C4-2B (cell line): ENCODE measurements around the gene MSRB1.
A peak's percentile ranks its signal among the peaks of the same experiment; 100 is the strongest.
"Not testable (repeated sequence)": the region's sequence is repeated elsewhere in the genome, so short reads cannot be mapped to it uniquely, and the experiment has no call there.

Experiments
- H3K27ac ChIP-seq: fragments of 450-650 bp; 2 replicates; pipeline ENCODE4 v1.5.1; 2017
- ZFX ChIP-seq: fragments of 450-650 bp; IDR thresholded peaks from 2 replicates; pipeline ENCODE4 v1.6.1; 2017
- TF ChIP-seq, protein P1 (sequence below): fragments of 450-650 bp; conservative IDR thresholded peaks from 2 replicates; pipeline ENCODE4 v1.5.1; 2017; ENCODE audit warnings: mild to moderate bottlenecking

MSRB1 gene

DNA sequence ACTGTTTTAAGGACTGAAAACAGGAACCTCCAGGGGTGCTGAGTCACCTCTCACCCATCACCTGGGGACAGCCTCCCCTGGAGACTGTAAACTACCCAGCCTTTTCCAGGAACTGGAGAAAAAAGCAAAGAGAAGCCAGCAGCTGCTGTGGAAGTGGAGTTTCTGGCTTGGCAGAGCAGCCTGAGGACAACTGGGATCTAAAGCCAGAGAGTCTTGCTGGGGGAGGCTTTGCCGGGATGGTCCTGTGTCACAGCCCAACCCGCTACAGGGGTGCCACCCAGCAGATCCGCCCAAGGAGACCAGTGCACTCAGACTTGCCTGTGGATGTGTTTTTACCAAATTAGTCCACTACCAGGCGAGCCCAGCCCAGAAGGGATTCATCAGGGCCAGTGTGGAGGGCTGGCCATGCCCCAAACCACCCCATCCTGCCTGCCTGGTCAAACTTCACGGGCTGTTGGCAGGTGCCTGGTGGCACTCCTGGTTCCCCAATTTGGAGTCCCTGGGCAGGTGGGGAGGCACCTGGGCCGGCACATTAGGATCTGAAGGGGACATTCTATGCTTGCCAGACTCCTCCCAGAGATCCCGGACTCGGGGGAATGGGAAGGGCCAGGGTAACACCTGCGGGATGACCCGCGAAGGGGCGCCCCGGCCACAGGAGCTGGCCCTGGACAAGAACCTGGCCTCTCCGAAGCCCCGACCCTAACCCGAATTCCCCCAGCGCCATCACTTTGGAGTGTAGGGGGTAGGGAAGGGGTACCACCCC, 771 bp downstream of the MSRB1 start:
- H3K27ac ChIP-seq, result peak overlapping the region; percentile 85
- TF ChIP-seq, protein P1, sequence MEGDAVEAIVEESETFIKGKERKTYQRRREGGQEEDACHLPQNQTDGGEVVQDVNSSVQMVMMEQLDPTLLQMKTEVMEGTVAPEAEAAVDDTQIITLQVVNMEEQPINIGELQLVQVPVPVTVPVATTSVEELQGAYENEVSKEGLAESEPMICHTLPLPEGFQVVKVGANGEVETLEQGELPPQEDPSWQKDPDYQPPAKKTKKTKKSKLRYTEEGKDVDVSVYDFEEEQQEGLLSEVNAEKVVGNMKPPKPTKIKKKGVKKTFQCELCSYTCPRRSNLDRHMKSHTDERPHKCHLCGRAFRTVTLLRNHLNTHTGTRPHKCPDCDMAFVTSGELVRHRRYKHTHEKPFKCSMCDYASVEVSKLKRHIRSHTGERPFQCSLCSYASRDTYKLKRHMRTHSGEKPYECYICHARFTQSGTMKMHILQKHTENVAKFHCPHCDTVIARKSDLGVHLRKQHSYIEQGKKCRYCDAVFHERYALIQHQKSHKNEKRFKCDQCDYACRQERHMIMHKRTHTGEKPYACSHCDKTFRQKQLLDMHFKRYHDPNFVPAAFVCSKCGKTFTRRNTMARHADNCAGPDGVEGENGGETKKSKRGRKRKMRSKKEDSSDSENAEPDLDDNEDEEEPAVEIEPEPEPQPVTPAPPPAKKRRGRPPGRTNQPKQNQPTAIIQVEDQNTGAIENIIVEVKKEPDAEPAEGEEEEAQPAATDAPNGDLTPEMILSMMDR, result no peak
- no peak for TF ChIP-seq ZFX

DNA sequence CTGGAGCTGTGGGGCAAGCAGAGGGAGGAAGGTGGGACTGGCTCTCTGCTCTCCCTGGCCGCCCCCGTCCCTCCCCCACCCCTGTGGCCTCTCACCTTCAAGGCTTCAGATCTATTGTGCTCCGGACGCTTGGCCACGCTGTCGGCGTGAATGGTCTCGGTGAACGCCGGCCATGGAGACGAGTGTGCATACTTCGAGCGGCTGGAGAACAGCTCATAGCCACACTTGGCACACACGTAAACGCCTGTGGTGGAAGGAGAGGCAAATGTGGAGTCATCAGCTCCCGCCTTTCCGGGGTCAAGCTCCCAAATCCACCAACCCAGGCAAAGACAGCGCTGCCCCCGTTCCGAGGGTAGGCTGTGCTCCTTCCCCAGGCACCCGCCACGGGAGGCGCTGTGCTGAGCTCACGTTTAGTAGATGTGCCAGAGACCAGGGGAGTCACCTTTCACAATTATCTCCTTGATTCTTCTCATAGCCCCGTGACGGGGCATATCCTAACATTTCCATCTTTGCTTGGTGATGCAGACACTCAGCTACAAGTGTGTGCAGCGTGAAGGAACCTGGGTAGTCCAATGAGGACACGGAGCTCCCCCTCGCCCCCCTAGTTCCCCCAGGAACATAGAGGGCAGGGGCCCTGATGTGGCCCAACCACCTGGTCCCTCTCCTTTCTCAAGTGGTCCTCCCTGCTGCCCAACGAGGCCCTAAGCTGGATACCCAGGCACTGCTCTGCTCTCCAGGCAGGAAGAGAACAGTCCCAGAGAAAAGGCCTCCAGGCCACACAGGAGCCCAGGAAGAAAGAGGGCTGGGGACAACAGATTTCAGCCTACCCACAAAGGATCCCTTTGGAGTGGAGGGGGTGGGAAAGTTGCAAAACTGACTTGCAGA, 1.6 kb downstream of the MSRB1 start:
- TF ChIP-seq, protein P1, result no peak
- TF ChIP-seq ZFX, result no peak
- peak overlapping the region; percentile 85 for H3K27ac ChIP-seq

DNA sequence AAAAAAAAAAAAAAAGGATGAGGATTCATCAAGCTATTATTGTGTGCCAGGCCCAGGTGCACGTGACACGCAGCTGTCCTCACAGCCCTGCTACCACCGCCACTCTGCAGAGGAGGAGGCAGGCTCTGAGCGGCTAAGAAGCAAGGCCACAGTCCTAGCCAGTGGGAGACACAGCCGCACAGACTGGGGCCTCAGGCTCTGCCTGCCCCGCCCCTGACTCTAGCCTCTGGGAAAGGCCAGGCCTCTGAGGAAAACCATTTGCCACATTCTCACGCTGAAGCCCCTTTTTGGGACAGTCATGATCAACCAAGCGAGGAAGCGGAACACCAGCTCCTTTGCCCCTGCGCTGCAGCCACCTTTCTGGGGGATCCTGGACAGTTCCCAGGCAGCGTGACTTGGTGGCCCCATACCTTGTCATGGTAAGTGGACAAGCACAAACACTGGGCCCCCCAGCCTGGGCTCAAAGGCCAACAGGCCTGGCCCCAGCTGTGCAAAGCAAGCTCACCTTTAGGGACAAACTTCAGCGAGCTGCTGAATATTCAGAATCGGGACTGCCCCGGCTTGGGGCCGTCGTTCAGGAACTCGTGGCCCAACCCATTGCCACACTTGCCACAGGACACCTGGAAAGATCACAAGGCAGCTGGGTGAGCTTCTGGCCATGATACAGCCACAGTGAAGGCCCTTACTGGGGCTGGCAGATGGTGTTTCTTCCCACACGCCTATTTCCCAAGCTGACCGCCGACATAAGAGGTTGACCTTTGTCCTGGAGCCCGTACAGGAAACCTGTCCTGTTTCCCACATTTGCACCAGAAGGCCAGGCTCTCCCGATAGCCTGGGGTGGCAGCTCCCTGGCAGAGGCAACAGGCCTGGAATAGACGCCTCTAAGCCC, 2.5 kb downstream of the MSRB1 start:
- no peak for TF ChIP-seq ZFX
- TF ChIP-seq, protein P1, result no peak
- H3K27ac ChIP-seq, result no peak overlapping the region

DNA sequence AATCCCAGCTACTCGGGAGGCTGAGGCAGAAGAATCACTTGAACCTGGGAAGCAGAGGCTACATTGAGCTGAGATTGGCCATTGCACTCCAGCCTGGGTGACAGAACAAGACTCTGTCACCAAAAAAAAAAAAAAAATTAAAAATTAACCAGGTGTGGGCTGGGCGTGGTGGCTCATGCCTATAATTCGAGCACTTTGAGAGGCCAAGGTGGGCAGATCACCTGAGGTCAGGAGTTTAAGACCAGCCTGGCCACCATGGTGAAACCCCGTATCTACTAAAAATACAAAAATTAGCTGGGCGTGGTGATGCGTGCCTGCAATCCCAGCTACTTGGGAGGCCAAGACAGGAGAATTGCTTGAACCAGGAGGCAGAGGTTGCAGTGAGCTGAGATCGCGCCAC, 3.2 kb downstream of the MSRB1 start:
- not testable (repeated sequence) for H3K27ac ChIP-seq

DNA sequence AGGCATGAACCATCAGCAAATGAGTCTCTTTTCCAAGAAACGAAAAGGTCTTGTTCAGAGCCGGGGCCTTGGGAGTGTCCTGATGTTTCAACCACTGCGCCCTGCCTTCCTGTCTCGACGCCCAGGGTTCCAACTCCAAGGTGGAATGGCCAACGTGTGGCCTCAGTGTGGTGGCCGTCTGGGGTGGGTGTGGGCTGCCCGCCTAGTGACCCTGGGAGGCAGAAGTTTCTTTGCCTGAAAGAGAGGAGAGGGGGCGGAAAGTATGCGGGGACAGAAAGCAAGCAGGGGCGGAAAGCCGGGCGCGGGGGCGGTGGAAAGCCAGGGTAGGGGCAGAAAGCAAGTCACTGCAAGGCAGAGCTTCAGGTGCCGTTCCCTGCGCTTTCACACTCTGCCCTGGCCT, 4.1 kb downstream of the MSRB1 start:
- TF ChIP-seq, protein P1, result no peak
- TF ChIP-seq ZFX, result no peak
- H3K27ac ChIP-seq, result no peak overlapping the region

DNA sequence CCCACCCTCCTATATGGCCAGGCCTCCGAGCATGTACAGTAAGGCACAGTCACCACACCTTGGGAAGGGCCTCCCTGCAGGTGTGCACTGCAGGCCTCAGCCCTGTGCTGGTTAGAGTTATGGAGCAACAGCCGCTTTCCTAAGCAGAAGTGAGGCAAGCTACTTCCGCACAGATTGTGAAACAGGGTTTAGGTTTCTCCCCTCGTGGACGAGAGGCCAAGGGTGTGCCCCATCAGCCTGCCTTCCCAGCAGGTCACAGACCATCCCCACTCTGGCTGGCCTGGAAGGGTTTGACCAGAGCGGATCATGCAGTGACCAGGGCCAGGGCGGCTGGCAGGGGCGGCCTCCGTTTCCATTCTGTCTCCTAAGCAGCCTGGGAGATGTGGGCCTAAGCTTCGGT, 4.7 kb downstream of the MSRB1 start:
- TF ChIP-seq ZFX, result no peak
- TF ChIP-seq, protein P1, result no peak
- no peak overlapping the region for H3K27ac ChIP-seq

DNA sequence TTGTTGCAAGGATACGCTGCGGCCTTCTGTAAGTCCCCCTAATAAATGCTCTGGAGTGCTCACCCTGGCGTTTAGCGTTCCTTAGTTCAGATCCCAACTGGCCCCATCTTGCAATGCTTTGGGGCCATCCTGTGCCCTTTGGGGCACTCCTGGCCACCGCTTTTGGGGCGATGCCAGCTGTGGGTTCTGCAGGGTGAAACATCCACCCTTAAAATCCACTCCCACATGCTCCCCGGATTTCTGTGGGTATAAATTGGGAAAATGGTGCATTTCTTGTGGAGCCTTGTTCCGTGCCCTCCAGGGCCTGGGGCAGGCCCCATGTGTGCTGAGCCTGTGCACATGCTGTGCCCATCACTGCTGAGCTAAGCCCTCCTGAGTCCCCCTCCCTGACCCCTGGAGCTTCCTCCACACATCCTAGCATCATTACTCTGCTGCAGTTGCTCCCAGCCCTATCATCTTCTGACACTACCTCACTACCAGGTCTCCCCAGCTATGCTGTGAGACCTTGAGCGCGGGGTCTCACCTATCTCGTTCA, 6.0 kb downstream of the MSRB1 start:
- no peak for TF ChIP-seq ZFX
- TF ChIP-seq, protein P1, result no peak
- no peak overlapping the region for H3K27ac ChIP-seq
